Gastroesophageal sphincter (tissue), 4 donors: Measurements from ENCODE around the gene ODAD3. TPM values are rescaled to one million over a fixed set of nuclear protein-coding genes. Genes with fewer than 3 reads are reported as not detected.
A peak's percentile ranks its signal among the peaks of the same experiment; 100 is the strongest.
"Not testable (repeated sequence)": the region's sequence is repeated elsewhere in the genome, so short reads cannot be mapped to it uniquely, and the experiment has no call there.

ENCODE experiments used
- ATAC-seq: fragments of 150-250 bp; one replicate; pipeline ENCODE4 v1.9.1; 2016; ENCODE audit warnings: mild to moderate bottlenecking, moderate library complexity
- H3K27ac ChIP-seq, 4 donors: fragments of 200-600 bp; sonication (generic) in 3 of 4; 1 replicate in 3 of 4; 2 replicates in 1 of 4; pipeline ENCODE4 v1.5.1; 2016 to 2019
- H3K27me3 ChIP-seq: fragments of 200-600 bp; sonication (generic); one replicate; pipeline ENCODE4 v1.5.1; 2019
- H3K36me3 ChIP-seq, 2 donors: fragments of 200-600 bp; sonication (generic); one replicate each; pipeline ENCODE4 v1.5.1; 2019; ENCODE audit warnings: control low read depth in 1 of 2
- H3K4me1 ChIP-seq, 3 donors: fragments of 200-600 bp; sonication (generic); 1 replicate in 2 of 3; 2 replicates in 1 of 3; pipeline ENCODE4 v1.5.1; 2016 to 2019; ENCODE audit warnings: control low read depth in 2 of 3
- H3K4me3 ChIP-seq, 2 donors: fragments of 200-600 bp; sonication (generic); one replicate each; pipeline ENCODE4 v1.5.1; 2019; ENCODE audit warnings: mild to moderate bottlenecking in 1 of 2, moderate library complexity in 1 of 2
- H3K9me3 ChIP-seq, 3 donors: fragments of 200-600 bp; sonication (generic); one replicate each; pipeline ENCODE4 v1.5.1; 2017 to 2019; ENCODE audit warnings: control low read depth in 2 of 3
- CTCF ChIP-seq, 4 experiments: fragments of 200-600 bp in 2 of 4; fragments of 450-650 bp in 2 of 4; sonication (generic) in 1 of 4; IDR thresholded peaks; one replicate each; pipeline ENCODE4 v1.5.1; 2017 to 2019; ENCODE audit warnings: antibody characterized with exemption in 4 of 4, mild to moderate bottlenecking in 2 of 4, moderate library complexity in 2 of 4
- EP300 ChIP-seq: sonication (generic); formaldehyde crosslinking; IDR thresholded peaks from one replicate; pipeline ENCODE4 v1.6.1; 2017; ENCODE audit warnings: antibody characterized with exemption, mild to moderate bottlenecking
- POLR2A ChIP-seq, 2 donors: fragments of 450-650 bp; IDR thresholded peaks; one replicate each; pipeline ENCODE4 v1.6.1; 2017; ENCODE audit warnings: antibody characterized with exemption in 2 of 2, mild to moderate bottlenecking in 2 of 2, moderate library complexity in 1 of 2
- POLR2AphosphoS5 ChIP-seq: sonication (generic); formaldehyde crosslinking; IDR thresholded peaks from one replicate; pipeline ENCODE4 v1.6.1; 2017; ENCODE audit warnings: antibody characterized with exemption
- WGBS, 2 donors: methylation state at CpG; one replicate each; pipeline ENCODE4 v1.1.5; 2018; ENCODE audit warnings: low coverage in 1 of 2; 5-methylcytosine and 5-hydroxymethylcytosine counted together
- total RNA-seq, 4 donors: library from RNA; depleted of rRNA; stranded (reverse); fragments of >200 nt; gene quantifications; one replicate each; pipeline ENCODE4 v1.1.0, GENCODE V29; 2016

ODAD3 gene
- total RNA-seq, 4 donors from 2014 or later = 0.27 to 1.4 TPM; not detected in 2

- Histone ChIP-seq H3K4me1 (peaks cover 0 to 6% (median 0%) of the 10 kb centered on the region in 3 donors), H3K27me3 (peaks cover 62% of the 10 kb centered on the region), H3K4me3 (no peak overlapping the region), H3K36me3 (no peaks in the 10 kb centered on the region), H3K27ac (no peak overlapping the region), H3K9me3 (no peaks in the 10 kb centered on the region)
- TF ChIP-seq EP300 (no peak), POLR2A (IDR thresholded peaks at IDR 0.05) (no peak), POLR2AphosphoS5 (no peak), CTCF (IDR thresholded peaks at IDR 0.05) (no peak)
- no peak for ATAC-seq
- WGBS, 2 donors = 62 to 64% methylated on average over 1 to 3 of the region's 8 CpGs
Measured at GRCh38 chr19:11410682-11411081, 24.2 kb downstream of the ODAD3 start.

- no peak overlapping the region for H3K27ac ChIP-seq
- H3K9me3 ChIP-seq = no peaks in the 10 kb centered on the region
- ATAC-seq = no peak
- H3K4me3 ChIP-seq = no peak overlapping the region
- H3K4me1 ChIP-seq = peaks cover 0 to 6% (median 0%) of the 10 kb centered on the region in 3 donors
- no peaks in the 10 kb centered on the region for H3K36me3 ChIP-seq
- no peak for TF ChIP-seq POLR2AphosphoS5
- no peak for TF ChIP-seq POLR2A (IDR thresholded peaks at IDR 0.05)
- no peak for TF ChIP-seq EP300
- WGBS, 2 donors = 82 to 83% methylated on average over 2 to 3 of the region's 4 CpGs
- H3K27me3 ChIP-seq = peaks cover 59% of the 10 kb centered on the region
Measured at GRCh38 chr19:11408591-11408990, 26.3 kb downstream of the ODAD3 start.

GRCh38 chr19:11406703-11407236 is 28.2 kb downstream of the ODAD3 start:
- ATAC-seq, H3K4me3 ChIP-seq, H3K9me3 ChIP-seq, H3K27ac ChIP-seq, H3K4me1 ChIP-seq, H3K36me3 ChIP-seq: not testable (repeated sequence)
- H3K27me3 ChIP-seq = peaks cover 59% of the 10 kb centered on the region
- WGBS, 2 donors = 78 to 92% methylated on average over 4 to 5 of the region's 12 CpGs

- TF ChIP-seq CTCF (IDR thresholded peaks at IDR 0.05) (peak in 1 of 4 experiments; percentile 56), POLR2AphosphoS5 (no peak)
- Histone ChIP-seq H3K4me3 (no peak overlapping the region), H3K36me3 (no peaks in the 10 kb centered on the region), H3K9me3 (no peaks in the 10 kb centered on the region), H3K4me1 (peaks cover 0 to 6% (median 0%) of the 10 kb centered on the region in 3 donors), H3K27me3 (peaks cover 53% of the 10 kb centered on the region), H3K27ac (no peak overlapping the region)
- WGBS, 2 donors = 38 to 82% methylated on average over 7 to 18 of the region's 44 CpGs
- no peak for ATAC-seq
Measured at GRCh38 chr19:11405846-11406643, 28.9 kb downstream of the ODAD3 start.

GRCh38 chr19:11404588-11405222 is 30.2 kb downstream of the ODAD3 start:
- TF ChIP-seq EP300 (no peak), CTCF (IDR thresholded peaks at IDR 0.05) (no peak), POLR2AphosphoS5 (no peak), POLR2A (IDR thresholded peaks at IDR 0.05) (no peak)
- no peak overlapping the region for H3K4me3 ChIP-seq
- H3K4me1 ChIP-seq = peaks cover 0 to 6% (median 0%) of the 10 kb centered on the region in 3 donors
- WGBS, 2 donors = 60 to 69% methylated on average over 4 to 7 of the region's 9 CpGs
- peaks cover 41% of the 10 kb centered on the region for H3K27me3 ChIP-seq
- ATAC-seq = no peak
- no peaks in the 10 kb centered on the region for H3K9me3 ChIP-seq
- H3K27ac ChIP-seq = no peak overlapping the region
- no peaks in the 10 kb centered on the region for H3K36me3 ChIP-seq
